Endothelial cell of umbilical vein (primary cell): ENCODE results near the gene UGT1A5.

Source experiments
- CTCF ChIP-seq, 2 donors: IDR thresholded peaks; 1 replicate in 1 of 2; 2 replicates in 1 of 2; pipeline ENCODE4 v1.5.1; 2011; ENCODE audit warnings: low read length in 2 of 2, mild to moderate bottlenecking in 2 of 2, moderate library complexity in 2 of 2, control low read depth in 1 of 2, inconsistent platforms in 1 of 2, low read depth in 1 of 2; ENCODE audit not compliant: insufficient read depth in 1 of 2; ENCODE audit errors: extremely low read depth in 1 of 2
- EZH2 ChIP-seq: IDR thresholded peaks from 2 replicates; pipeline ENCODE4 v1.6.1; 2012; ENCODE audit warnings: borderline replicate concordance, low read depth, mild to moderate bottlenecking, moderate library complexity, low read length, inconsistent platforms; ENCODE audit not compliant: severe bottlenecking
- FOS ChIP-seq: IDR thresholded peaks from 2 replicates; pipeline ENCODE4 v1.6.1; 2011; ENCODE audit warnings: mild to moderate bottlenecking, low read length, moderate library complexity, borderline replicate concordance; ENCODE audit not compliant: insufficient read depth
- JUN ChIP-seq: IDR thresholded peaks from 2 replicates; pipeline ENCODE4 v1.6.1; 2011; ENCODE audit warnings: borderline replicate concordance, low read depth; ENCODE audit not compliant: insufficient read length, insufficient read depth
- MAX ChIP-seq: IDR thresholded peaks from 2 replicates; pipeline ENCODE4 v1.6.1; 2011; ENCODE audit not compliant: insufficient read depth, insufficient read length
- MYC ChIP-seq: IDR thresholded peaks from one replicate; pipeline ENCODE4 v1.6.1; 2011; ENCODE audit warnings: mild to moderate bottlenecking, low read depth, low read length
- POLR2AphosphoS5 ChIP-seq: IDR thresholded peaks from 2 replicates; pipeline ENCODE4 v1.6.1; 2012; ENCODE audit warnings: low read depth, mild to moderate bottlenecking, control low read depth, low read length, moderate library complexity; ENCODE audit not compliant: insufficient read depth

- TF ChIP-seq CTCF (IDR thresholded peaks at IDR 0.05; ENCODE audit: extremely low read depth in 1 of 2, insufficient read depth in 1 of 2, low read depth in 1 of 2, low read length in 2 of 2), result no peak
- no peak for TF ChIP-seq MAX
- no peak for TF ChIP-seq JUN
- no peak for TF ChIP-seq MYC
- no peak for TF ChIP-seq POLR2AphosphoS5
- no peak for TF ChIP-seq FOS
- no peak for TF ChIP-seq EZH2
These were observed 16.1 kb downstream of the UGT1A5 start, which contains the start of gene UGT1A3 for GRCh38 chr2:233728723-233729301.
